HUES48 (cell line): Measurements from ENCODE around the gene LRRK2.

Experiments
- H3K27ac ChIP-seq: one replicate; pipeline ENCODE4 v1.7.0; 2013; ENCODE audit warnings: low read depth, low read length, inconsistent platforms
- H3K27me3 ChIP-seq: 2 replicates; pipeline ENCODE4 v1.6.1; 2013; ENCODE audit warnings: mild to moderate bottlenecking, low read length; ENCODE audit not compliant: control insufficient read depth, insufficient read depth
- H3K36me3 ChIP-seq: 2 replicates; pipeline ENCODE4 v1.6.1; 2013; ENCODE audit warnings: low read length; ENCODE audit not compliant: control insufficient read depth, insufficient read depth
- H3K4me1 ChIP-seq: 2 replicates; pipeline ENCODE4 v1.6.1; 2013; ENCODE audit warnings: mild to moderate bottlenecking, low read length; ENCODE audit not compliant: control insufficient read depth, insufficient read depth
- H3K4me3 ChIP-seq: 2 replicates; pipeline ENCODE4 v1.5.1; 2013; ENCODE audit warnings: mild to moderate bottlenecking, low read depth, low read length
- H3K9ac ChIP-seq: 2 replicates; pipeline ENCODE4 v1.6.1; 2013; ENCODE audit warnings: mild to moderate bottlenecking, low read depth, low read length, moderate library complexity
- H3K9me3 ChIP-seq: 2 replicates; pipeline ENCODE4 v1.6.1; 2013; ENCODE audit warnings: low read length; ENCODE audit not compliant: control insufficient read depth, insufficient read depth

The LRRK2 gene

DNA sequence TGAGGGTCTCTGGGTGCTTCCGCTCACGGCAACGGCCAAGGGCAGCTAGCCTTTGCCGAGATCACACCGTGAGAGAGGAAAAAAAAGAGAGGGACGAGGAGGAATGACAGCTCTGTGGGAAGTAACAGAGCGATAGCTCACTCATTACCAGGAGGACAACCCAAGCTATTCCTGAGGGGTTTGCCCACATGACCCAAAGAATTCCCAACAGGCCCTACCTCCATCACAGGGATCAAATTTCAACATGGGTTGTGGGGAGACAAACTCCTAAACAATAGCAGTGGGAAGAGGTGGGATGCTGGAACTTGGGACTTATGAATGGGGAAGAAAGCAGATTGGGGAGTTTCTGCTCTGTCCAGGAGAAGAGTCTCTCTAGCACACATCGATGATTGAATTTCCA is 180.6 kb downstream of the LRRK2 start:
- Histone ChIP-seq H3K4me3 (no peak overlapping the region), H3K36me3 (no peaks in the 10 kb centered on the region), H3K9ac (no peak overlapping the region), H3K4me1 (no peaks in the 10 kb centered on the region), H3K9me3 (no peaks in the 10 kb centered on the region), H3K27me3 (no peaks in the 10 kb centered on the region), H3K27ac (no peak overlapping the region)
